NCI-H1048 (cell line): Measurements from ENCODE around the gene OARD1.

Source experiments
- DNase-seq: peaks from one replicate; lab custom pipeline; 2025; lab: John Stamatoyannopoulos, UW

Gene OARD1

GRCh38 chr6:41074692-41075436 lies 2.7 kb upstream of the OARD1 start:
- no peak for DNase-seq

GRCh38 chr6:41073968-41074691 lies 2.0 kb upstream of the OARD1 start:
- DNase-seq = no peak

DNA sequence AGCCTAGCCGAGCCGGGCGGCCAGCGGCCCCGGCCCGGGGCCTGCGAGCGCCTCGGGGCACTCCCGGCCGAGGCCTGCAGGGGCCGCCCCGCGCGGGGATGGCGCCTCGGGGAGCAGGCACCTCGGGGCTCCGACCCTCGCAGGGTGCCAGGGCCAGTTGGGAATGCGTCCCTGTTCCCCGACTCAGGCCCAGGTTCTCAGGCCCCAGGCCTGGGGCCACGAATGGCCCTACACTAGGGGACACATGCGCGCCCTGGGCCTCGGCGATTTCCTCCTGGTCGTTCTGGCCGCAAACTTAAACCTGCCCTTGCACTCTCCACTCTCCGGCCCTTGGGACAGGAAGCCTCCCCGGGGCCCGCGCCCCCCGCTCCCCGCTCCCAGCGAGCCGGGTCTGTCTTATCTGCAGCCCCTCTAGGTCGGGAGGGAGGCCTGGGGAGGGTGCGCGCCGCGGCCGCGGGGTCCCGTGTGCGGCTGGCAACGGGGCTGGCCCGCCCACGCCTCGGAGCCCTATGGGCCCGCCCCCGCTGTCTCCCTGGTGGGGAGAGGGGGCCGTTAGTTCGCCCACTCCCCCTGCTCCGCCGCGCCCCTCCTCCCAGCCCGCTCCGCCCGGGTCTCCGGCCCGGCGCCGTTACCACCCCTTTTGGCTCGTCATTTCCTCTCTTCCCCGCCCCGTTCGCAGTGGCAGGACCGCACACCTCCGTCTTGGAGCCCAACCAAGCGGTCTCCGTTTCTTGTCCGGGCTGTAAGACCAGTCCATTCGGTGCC lies 1.2 kb upstream of the OARD1 start:
- peak; percentile 53 for DNase-seq

DNA sequence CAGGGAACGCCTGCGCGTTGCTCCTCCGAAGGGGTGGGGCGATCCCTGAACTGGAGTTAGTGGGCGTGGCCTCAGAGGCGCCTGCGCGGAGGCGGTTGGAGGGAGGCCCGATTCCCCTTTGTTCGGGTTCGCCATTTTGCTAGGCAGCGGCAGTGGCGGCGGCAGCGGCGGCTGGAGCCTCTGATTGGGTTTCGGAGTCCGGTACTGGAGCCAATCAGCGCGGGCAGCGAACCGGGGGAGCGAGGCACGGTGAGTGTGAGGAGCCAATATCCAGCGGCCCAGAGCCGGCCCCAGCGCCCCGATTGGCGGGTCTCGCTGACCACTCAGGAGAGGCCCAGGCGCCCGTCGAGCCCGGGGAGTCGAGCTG lies 663 bp upstream of the OARD1 start, which contains the start of gene NFYA:
Gene NFYA, plus strand, starts transcription at position 139 of the 367 bp plus-strand sequence. CDS start 6,116 bp downstream, outside the sequence.
- DNase-seq = peak; percentile 99

- no peak for DNase-seq
These were observed 644 bp downstream of the OARD1 start for GRCh38 chr6:41071501-41071922.

GRCh38 chr6:41066867-41067304 lies 5.3 kb downstream of the OARD1 start:
- DNase-seq = peak; percentile 56

GRCh38 chr6:41065550-41066026 lies 6.6 kb downstream of the OARD1 start:
- DNase-seq = no peak

- DNase-seq = no peak
These were observed 7.3 kb downstream of the OARD1 start for GRCh38 chr6:41064841-41065240.

DNA sequence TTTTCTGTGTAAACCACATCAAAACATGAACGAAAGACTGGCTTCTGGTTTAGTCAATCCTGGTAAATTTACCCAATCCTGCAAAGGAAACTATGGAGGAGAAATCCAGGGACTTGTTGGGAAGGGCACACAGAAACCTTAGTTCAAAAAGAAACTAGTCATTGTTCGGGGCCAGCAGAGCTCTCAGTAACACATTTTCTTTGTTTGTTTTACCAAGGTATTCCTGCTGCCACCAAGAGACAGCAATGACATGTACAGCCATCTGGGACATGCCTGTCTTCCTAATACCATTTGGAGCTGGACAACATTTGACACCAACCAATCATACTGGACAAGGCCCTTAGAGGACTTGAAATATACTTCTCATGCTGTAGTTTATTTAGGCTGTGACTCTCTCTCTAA lies 8.3 kb downstream of the OARD1 start:
- no peak for DNase-seq

- no peak for DNase-seq
These were observed 10.1 kb downstream of the OARD1 start for GRCh38 chr6:41062056-41062455.

GRCh38 chr6:41061196-41061726 lies 10.9 kb downstream of the OARD1 start:
- DNase-seq = no peak

DNA sequence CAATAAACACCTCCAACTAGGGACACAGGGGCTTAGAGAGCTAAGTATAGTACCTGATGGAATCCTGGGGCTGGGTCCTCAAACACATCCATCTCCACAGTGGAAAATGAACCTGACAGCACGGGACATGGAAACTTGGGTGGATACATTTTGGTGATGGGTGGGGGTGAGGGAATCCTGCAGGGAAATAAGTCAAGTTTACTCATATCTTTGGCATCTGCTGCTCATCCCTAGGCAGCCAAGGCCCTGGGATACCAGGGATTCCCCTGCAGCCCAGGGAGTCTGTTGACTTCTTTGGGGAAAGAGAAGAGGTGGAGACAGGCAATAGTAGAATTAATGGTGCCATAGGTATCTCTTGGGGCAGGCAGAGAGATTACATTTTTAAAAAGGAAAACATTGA lies 12.6 kb downstream of the OARD1 start:
- no peak for DNase-seq

- no peak for DNase-seq
These were observed 13.4 kb downstream of the OARD1 start for GRCh38 chr6:41058783-41059181.

DNA sequence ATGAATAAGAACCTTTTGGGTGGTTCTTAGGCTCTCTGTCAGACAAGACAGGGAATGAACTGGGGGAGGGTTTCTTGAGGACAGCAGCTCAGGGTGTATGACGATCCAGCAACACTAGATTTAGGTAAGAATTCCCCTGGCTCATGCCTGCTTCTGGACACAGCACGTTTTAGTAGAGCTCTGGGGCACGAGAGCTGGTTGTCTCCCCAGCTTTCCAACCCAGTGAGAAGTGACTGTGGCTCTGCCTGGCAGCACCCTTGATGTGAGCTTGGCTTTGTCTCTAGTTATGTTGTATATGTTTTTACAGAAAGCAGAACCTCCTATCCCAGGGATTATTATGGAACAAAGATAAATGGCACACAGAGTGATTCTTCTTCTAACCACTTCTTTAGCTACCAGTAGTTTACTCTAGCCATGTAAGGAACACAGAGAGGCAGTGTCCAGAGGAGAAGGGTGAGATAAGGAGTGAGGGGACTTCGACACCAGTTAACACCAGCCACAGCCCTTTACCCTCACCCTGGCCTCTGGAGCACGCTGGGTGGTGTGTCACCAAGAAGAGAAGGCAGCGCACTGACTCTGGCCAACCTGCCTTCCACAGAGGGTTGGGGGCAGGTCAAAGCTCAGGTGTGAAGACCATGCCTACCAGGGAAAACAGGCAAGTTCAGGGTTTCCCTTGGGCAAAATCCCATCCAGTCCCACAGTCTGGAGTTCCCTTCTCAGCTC lies 15.2 kb downstream of the OARD1 start:
- DNase-seq = no peak

- DNase-seq = no peak
These were observed 17.0 kb downstream of the OARD1 start for GRCh38 chr6:41055149-41055548.

GRCh38 chr6:41054511-41054910 lies 17.6 kb downstream of the OARD1 start:
- DNase-seq = no peak

DNA sequence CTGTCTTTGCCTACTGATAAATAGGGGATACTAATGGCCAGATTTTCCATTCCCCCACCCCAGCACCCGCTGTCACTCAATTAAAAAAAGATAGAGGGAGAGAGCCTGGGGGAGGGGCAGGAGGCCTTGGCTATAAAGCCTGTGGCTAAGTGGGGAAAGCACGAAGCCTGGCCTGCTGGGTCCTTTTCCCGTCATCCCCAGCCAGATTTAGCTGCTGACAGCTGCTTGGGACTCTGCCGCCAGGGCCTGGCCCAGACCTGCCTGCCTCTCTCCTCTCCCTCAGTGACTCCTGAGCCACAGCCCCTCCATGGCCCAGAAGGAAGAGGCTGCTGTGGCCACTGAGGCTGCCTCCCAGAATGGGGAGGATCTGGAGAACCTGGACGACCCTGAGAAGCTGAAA lies 19.1 kb downstream of the OARD1 start, which contains the start of gene APOBEC2:
Gene APOBEC2, plus strand, starts transcription at position 162 of the 400 bp plus-strand sequence. Its CDS starts 146 bp downstream, at position 308.
- no peak for DNase-seq

DNA sequence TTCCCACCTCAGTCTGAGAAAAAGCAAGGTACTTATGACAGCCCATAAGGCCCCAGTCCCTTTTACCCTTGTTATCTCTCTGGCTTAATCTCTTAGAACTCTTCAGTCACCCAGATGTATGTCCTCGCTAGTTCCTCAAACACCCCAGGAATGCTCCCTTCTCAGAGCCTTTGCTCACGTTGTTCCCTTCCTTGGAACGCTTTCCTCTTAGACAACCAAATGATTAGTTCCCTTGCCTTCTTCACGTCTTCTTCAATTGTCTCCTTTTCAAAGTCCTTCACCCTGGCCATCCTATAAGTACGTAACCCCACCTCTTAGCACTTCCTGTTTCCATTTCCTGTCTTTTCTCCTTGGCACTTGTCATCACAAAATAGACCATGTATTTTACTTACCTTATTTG lies 20.3 kb downstream of the OARD1 start:
- no peak for DNase-seq

DNA sequence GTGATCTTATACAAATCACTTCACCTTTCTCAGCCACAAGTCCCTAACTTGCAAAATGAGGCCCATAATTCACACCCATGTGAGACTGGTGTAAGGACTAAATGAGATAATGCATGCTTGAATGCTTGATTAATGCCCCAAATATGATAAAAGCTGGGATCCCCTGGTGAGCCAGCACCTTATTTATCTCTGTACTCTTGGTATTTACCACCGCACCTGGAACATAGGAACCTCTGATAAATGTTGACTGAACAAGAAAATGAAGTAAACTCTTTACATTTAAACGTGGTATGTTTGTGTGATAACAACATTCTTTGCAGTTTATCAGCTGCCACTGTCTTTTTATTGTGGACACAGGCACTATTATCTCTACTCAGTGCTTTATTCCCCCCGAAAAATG lies 21.6 kb downstream of the OARD1 start:
- no peak for DNase-seq

DNA sequence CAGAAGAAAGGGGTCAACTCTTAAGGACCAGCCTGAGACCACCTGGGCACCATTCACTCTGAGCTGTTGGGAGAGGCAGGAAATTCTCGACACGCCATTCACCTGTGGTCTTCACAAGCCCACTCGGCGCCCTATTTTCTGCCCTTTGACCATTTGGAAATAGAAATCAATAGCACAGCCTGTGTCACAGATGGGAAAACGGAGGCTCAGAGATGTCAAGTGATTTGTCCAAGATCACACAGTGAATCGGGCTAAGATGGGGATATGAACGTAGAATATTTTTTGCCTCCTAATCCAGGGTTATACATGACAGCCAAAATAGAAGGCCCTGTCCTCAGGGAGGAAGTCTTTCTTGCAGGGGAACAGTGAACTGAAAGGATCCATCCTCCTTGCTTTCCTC lies 22.2 kb downstream of the OARD1 start:
- no peak for DNase-seq

DNA sequence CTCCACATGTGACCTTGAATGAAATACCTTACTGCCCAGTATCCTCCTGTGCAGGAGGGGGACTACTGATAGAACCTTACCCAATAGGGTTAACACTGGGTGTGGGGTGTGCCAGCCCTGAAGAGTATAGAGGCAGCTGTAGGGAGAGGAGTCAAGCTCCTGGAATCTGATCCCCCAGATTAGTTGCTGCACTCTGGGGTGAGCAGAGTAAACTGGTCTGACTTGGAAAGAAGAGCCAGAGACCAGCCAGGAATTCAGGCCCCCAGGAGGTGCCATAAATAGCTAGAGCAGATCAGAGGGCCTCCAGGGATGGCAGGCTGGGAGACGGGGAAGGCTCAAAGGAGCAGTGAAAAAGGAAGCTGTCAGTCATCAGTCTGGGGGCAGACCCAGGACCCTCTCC lies 22.6 kb downstream of the OARD1 start:
- no peak for DNase-seq
